ENCODE measurements around the gene SETBP1.

SETBP1 gene

GRCh38 chr18:44998360-44998759, 317.7 kb downstream of the SETBP1 start:
- DNase-seq: no peak

GRCh38 chr18:45004546-45005080, 323.9 kb downstream of the SETBP1 start:
- no peak for DNase-seq

DNA sequence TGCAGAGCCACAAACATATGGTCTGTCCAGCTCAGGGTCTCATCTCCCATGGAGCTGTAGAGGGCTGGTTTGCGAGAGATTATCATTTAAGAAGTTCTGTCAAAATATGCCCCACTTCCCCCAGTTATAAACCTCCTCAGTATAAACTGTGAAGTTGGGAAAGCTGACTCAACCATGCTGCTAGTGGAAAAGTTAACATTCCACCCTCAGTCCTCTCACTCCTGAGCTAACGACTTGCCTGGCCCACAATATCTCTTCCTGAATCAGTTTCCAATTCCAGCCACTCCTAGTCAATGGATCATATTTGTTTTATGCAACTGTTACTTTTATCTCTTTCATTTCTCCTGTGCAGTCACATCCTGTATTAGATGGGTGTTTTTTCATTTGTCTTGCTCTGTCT, 326.2 kb downstream of the SETBP1 start:
- DNase-seq: no peak

- DNase-seq: no peak
Measured at GRCh38 chr18:45007531-45007930, 326.8 kb downstream of the SETBP1 start.

GRCh38 chr18:45008694-45009413, 328.2 kb downstream of the SETBP1 start:
- DNase-seq: no peak

DNA sequence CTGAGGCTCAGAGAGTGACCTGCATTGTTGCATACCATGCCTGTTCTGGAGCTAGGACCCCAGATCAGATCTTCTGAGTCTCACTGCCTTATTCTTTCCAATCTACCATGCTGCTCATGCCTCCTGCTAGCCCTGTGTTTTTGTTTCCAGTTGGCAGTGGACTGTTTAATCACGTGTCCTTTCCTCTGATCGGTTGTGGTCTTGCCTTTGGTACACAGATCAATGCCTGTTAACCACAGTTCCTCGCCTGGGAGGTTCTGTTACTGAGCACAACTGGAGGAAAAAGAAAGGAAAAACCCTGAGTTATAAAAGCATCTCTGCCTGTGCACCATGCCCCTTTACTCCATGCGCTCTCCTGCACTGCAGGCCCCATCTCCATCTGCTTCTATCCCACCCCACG, 329.1 kb downstream of the SETBP1 start:
- DNase-seq: no peak

DNA sequence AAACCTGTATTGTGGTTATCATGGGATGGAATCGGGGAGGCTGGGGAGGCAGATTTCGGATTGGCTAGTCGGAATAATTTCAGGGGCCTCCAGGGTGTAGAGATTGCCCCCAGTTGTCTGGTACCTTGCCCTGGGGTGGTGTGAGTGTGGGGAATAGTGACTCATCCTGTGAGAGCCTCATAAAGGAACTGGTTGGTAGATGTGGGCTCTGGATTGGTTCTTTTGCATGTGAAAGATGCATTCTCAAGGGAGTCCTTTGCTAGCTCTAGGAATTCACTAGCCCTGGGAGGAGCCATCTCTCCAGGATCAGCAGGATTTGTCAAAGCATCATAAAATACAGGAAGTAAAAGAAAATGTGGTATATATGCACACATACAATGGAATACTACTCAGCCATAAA, 331.6 kb downstream of the SETBP1 start:
- no peak for DNase-seq

DNA sequence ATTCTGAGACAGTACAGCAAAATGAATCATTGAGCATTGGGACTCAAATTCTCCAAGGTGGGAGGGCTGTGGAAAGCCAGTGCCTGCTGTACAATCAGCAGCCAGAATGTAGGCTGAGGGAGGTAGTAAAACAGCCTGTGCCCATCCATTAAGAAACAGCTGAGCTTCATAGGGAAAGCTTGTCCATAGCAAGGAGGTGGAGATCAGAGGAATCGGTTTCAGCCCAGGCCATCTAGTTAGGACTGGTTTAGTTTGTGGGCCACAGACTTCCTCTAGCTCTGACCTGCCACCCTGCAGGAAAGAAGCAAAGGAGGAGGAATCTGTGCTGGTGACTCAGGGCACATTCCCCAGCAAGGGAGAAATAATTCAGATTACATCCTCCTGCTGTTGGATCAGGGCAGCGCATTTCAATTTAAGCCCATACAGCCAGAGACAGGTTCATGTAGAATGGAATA, 333.4 kb downstream of the SETBP1 start:
- DNase-seq: no peak

- no peak for DNase-seq
Measured at GRCh38 chr18:45015788-45016128, 335.1 kb downstream of the SETBP1 start.

DNA sequence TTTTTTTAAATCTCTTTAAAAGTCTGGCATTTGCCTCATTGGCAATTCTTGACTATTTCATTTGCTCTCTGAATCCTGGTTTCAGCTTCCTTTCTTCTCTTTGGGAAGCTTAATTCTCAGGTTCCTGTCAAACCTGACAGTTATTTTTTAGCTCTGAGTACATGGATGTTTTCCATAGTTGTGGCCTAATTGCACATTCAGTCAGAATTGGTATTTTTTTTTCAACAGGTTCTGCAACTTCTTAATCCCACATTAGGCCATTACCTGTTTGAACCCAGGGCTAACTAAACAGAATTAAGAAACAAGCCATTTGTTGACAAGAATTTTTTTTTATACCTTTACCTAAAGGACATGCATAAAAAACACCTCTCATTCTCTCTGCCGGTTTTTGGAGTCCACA, 338.8 kb downstream of the SETBP1 start:
- DNase-seq: no peak

- no peak for DNase-seq
Measured at GRCh38 chr18:45023519-45023918, 342.8 kb downstream of the SETBP1 start.

GRCh38 chr18:45024357-45025088, 343.8 kb downstream of the SETBP1 start:
- peak in 2 of 3 donors; percentile 6 to 25 for DNase-seq

DNA sequence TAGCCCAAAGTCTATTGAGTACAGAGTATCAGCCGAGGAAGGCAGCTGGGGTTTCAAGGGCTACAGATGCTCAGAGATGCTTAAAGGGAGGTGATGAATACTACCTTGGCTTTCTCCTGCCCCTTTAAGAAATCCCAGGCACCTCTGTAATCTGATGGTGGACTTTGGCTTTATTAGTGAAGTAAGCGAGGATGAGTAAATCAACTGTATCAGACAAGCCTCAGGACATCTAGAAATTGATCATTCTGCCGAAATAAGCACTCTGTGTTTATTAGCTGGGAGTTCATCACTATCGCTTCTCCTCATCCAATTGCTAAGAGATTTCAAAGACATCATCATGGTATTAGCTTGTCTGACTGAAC, 344.4 kb downstream of the SETBP1 start:
- DNase-seq: no peak

GRCh38 chr18:45026162-45026561, 345.5 kb downstream of the SETBP1 start:
- no peak for DNase-seq

GRCh38 chr18:45034179-45034578, 353.5 kb downstream of the SETBP1 start:
- no peak for DNase-seq

DNA sequence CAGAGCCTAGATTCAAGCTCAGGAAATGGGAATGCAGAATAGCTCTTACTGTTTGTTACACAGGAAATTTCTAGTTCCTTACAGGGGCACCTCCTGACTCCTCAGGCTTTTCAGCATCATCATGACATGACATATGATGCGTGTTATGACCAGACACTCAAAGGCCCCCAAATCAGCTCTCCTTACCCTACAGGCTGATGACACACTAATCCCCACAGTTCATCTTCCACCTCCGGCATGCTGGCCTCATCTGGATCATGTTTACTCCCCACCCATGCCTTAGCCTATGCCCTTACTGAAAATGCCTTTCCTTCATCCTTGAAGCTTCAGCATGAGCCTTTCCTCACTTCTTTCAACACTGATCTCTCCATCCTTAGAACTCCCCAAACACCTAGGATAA, 356.9 kb downstream of the SETBP1 start:
- DNase-seq: no peak

DNA sequence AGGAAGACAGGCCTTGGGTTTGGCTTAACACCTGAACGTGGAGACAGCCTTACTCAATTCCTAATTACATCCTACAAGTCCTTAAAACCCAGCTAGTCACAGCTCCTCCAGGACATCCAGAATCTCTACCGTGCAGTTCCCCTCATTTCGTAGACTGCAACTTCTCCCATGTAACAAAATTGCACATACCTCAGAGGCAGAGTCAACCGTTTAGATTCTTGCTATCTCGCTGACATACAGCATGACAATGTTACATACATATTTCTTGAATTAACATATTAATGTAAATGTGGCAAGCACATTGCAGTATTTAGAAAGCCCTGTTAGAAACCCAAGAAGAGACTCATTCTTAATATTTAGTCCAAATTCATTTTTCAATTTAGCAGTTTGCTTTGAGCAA, 358.7 kb downstream of the SETBP1 start:
- no peak for DNase-seq

DNA sequence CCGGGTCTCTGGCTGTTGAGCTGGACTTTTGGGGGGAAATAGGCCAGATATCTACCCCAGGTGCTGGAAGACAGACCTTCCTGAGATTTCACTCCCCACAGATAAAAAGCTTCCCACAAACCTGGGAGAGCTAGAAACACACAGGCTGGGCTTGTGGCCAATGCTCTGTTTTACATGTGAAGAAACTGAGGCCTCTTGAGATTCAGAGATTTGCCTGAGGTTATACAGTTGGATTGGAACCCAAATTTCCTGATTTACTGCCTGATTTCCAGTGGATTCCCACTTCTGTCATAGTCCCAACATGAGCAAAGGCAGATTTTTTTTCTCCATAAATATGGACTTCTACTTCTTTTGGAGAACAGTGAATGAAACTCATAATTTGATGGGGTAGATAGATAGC, 360.2 kb downstream of the SETBP1 start:
- no peak for DNase-seq

- no peak for DNase-seq
Measured at GRCh38 chr18:45044787-45045186, 364.1 kb downstream of the SETBP1 start.

- no peak for DNase-seq
Measured at GRCh38 chr18:45046228-45046627, 365.5 kb downstream of the SETBP1 start.

- no peak for DNase-seq
Measured at GRCh38 chr18:45046961-45047360, 366.3 kb downstream of the SETBP1 start.

- peak in 1 of 3 donors; percentile 16 for DNase-seq
Measured at GRCh38 chr18:45049578-45050319, 369.1 kb downstream of the SETBP1 start.

GRCh38 chr18:45050712-45051601, 370.3 kb downstream of the SETBP1 start:
- DNase-seq: peak in 1 of 3 donors; percentile 31

Data from suppressor macrophage treated with lipopolysaccharide for 1 hour (primary cell).